HS-27A (cell line): ENCODE measurements around the gene HLCS.
"Not testable (repeated sequence)": the region's sequence is repeated elsewhere in the genome, so short reads cannot be mapped to it uniquely, and the experiment has no call there.

Source experiments
- DNase-seq: peaks from one replicate; pipeline ENCODE4 v3.0.0-alpha.2; 2012; ENCODE audit warnings: low read depth, missing footprints

Gene HLCS

GRCh38 chr21:36955783-36956182, 10.7 kb downstream of the HLCS start:
- no peak for DNase-seq

- DNase-seq = not testable (repeated sequence)
Measured at GRCh38 chr21:36952331-36952730, 14.1 kb downstream of the HLCS start.

- DNase-seq = no peak
Measured at GRCh38 chr21:36949171-36950141, 17.0 kb downstream of the HLCS start.

- no peak for DNase-seq
Measured at GRCh38 chr21:36948686-36949085, 17.8 kb downstream of the HLCS start.

- no peak for DNase-seq
Measured at GRCh38 chr21:36946949-36947356, 19.5 kb downstream of the HLCS start.

- no peak for DNase-seq
Measured at GRCh38 chr21:36945496-36946138, 20.9 kb downstream of the HLCS start.

- no peak for DNase-seq
Measured at GRCh38 chr21:36936361-36937135, 29.9 kb downstream of the HLCS start.

- DNase-seq = no peak
Measured at GRCh38 chr21:36934864-36935420, 31.5 kb downstream of the HLCS start.

GRCh38 chr21:36932161-36932816, 34.2 kb downstream of the HLCS start:
- no peak for DNase-seq

- DNase-seq = no peak
Measured at GRCh38 chr21:36929622-36930021, 36.8 kb downstream of the HLCS start.

GRCh38 chr21:36928960-36929359, 37.5 kb downstream of the HLCS start:
- no peak for DNase-seq

GRCh38 chr21:36927719-36928117, 38.8 kb downstream of the HLCS start:
- peak; percentile 83 for DNase-seq

GRCh38 chr21:36926989-36927718, 39.3 kb downstream of the HLCS start:
- DNase-seq = no peak

- DNase-seq = no peak
Measured at GRCh38 chr21:36923270-36923669, 43.2 kb downstream of the HLCS start.

- DNase-seq = no peak
Measured at GRCh38 chr21:36922861-36923260, 43.6 kb downstream of the HLCS start.

GRCh38 chr21:36918291-36918690, 48.2 kb downstream of the HLCS start:
- DNase-seq = no peak

GRCh38 chr21:36917471-36918158, 48.9 kb downstream of the HLCS start:
- DNase-seq = no peak

GRCh38 chr21:36916718-36917117, 49.8 kb downstream of the HLCS start:
- no peak for DNase-seq

- DNase-seq = no peak
Measured at GRCh38 chr21:36915696-36916245, 50.7 kb downstream of the HLCS start.
